GM12878 (cell line): ENCODE data around the gene MAP3K5. TPM values are rescaled to one million over a fixed set of nuclear protein-coding genes. Genes with fewer than 3 reads are reported as not detected.

ENCODE experiments used
- ATAC-seq: fragments of 200-7000 bp; cut with Tn5 transposase; 3 replicates; pipeline ENCODE4 v1.9.1; 2020; ENCODE audit warnings: mild to moderate bottlenecking, moderate library complexity
- BruUV-seq: library from RNA; stranded (reverse); fragments of 400-500 nt; replicated peaks from 2 replicates; lab custom pipeline; 2021; lab: Mats Ljungman, UMichigan
- CTCF ChIA-PET: fragments of 300-600 bp; sonication (Branson Sonifier 250); formaldehyde crosslinking; extraction: SDS; loops from one replicate; lab custom pipeline; 2021; ENCODE audit warnings: inconsistent platforms; lab: Yijun Ruan, JAX
- POLR2A ChIA-PET: fragments of 350-600 bp; formaldehyde crosslinking; extraction: SDS; loops from one replicate; lab custom pipeline; 2021; ENCODE audit warnings: inconsistent platforms; lab: Charles Lee
- RAD21 ChIA-PET: fragments of 300-600 bp; sonication (Branson Sonifier 250); formaldehyde crosslinking; loops from one replicate; lab custom pipeline; 2023; ENCODE audit warnings: antibody characterized with exemption; ENCODE audit not compliant: unreplicated experiment; lab: Charles Lee
- SMC1A ChIA-PET: fragments of 300-600 bp; sonication (Branson Sonifier 250); formaldehyde crosslinking; loops from one replicate; lab custom pipeline; 2023; ENCODE audit not compliant: unreplicated experiment, uncharacterized antibody; lab: Charles Lee
- DNase-seq: peaks from one replicate; pipeline ENCODE4 v3.0.0-alpha.2; 2011; ENCODE audit warnings: low read depth, low spot score
- FAIRE-seq: peaks from 3 replicates; lab custom pipeline; 2011; peaks lifted over from hg19 to GRCh38; lab: Jason Lieb, UNC
- H2AFZ ChIP-seq: 2 replicates; pipeline ENCODE4 v1.6.0; 2011; ENCODE audit warnings: low read depth, low read length, control low read depth; ENCODE audit not compliant: control insufficient read depth
- H3K27ac ChIP-seq: 2 replicates; pipeline ENCODE4 v1.5.1; 2011; ENCODE audit warnings: control low read depth; ENCODE audit not compliant: control insufficient read depth, insufficient read depth
- H3K27me3 ChIP-seq, 2 experiments: replicated peaks in 1 of 2; 2 replicates each; pipeline versions ENCODE4 v1.6.0 to v1.6.1; 2011; ENCODE audit warnings: low read length in 1 of 2; ENCODE audit not compliant: control insufficient read depth in 2 of 2, insufficient read depth in 2 of 2
- H3K36me3 ChIP-seq, 2 experiments: 2 replicates each; pipeline ENCODE4 v1.5.1; 2011; ENCODE audit warnings: low read length in 1 of 2; ENCODE audit not compliant: control insufficient read depth in 2 of 2, insufficient read depth in 2 of 2
- H3K4me1 ChIP-seq: 2 replicates; pipeline ENCODE4 v1.6.1; 2011; ENCODE audit warnings: mild to moderate bottlenecking, low read length, moderate library complexity, mixed read lengths; ENCODE audit not compliant: control insufficient read depth, insufficient read depth
- H3K4me2 ChIP-seq: 2 replicates; pipeline ENCODE4 v1.6.0; 2011; ENCODE audit warnings: control low read depth; ENCODE audit not compliant: control insufficient read depth, insufficient read depth
- H3K4me3 ChIP-seq: fragments of 200-600 bp; sonication (generic); 2 replicates; pipeline ENCODE4 v1.5.1; 2016
- H3K79me2 ChIP-seq: 2 replicates; pipeline ENCODE4 v1.6.0; 2011; ENCODE audit warnings: low read length; ENCODE audit not compliant: control insufficient read depth, insufficient read depth
- H3K9ac ChIP-seq: 2 replicates; pipeline ENCODE4 v1.8.0; 2011; ENCODE audit warnings: low read length, control low read depth, mixed read lengths; ENCODE audit not compliant: control insufficient read depth, insufficient read depth
- H3K9me3 ChIP-seq: replicated peaks from 3 replicates; pipeline ENCODE4 v1.5.1; 2011; ENCODE audit warnings: mild to moderate bottlenecking, low read length; ENCODE audit not compliant: control insufficient read depth, insufficient read depth
- H4K20me1 ChIP-seq: 2 replicates; pipeline ENCODE4 v1.6.0; 2011; ENCODE audit not compliant: control insufficient read depth, insufficient read depth
- ATF7 ChIP-seq: fragments of 450-650 bp; IDR thresholded peaks from 2 replicates; pipeline ENCODE4 v1.6.1; 2016; ENCODE audit warnings: low read depth, mild to moderate bottlenecking
- CHD2 ChIP-seq: IDR thresholded peaks from 2 replicates; pipeline ENCODE4 v1.6.1; 2011; ENCODE audit warnings: low read depth, low read length, improper control_type of control experiment, borderline replicate concordance
- EED ChIP-seq: sonication (generic); IDR thresholded peaks from 2 replicates; pipeline ENCODE4 v1.6.1; 2016; ENCODE audit warnings: antibody characterized with exemption, low read depth
- EZH2 ChIP-seq: IDR thresholded peaks from 2 replicates; pipeline ENCODE4 v1.6.1; 2012; ENCODE audit warnings: low read depth, mild to moderate bottlenecking, control low read depth, inconsistent platforms, low read length, borderline replicate concordance; ENCODE audit not compliant: control insufficient read depth
- HCFC1 ChIP-seq: fragments of 150-350 bp; IDR thresholded peaks from 2 replicates; pipeline ENCODE4 v1.6.1; 2014; ENCODE audit warnings: low read length
- MTA2 ChIP-seq: fragments of 450-650 bp; IDR thresholded peaks from 2 replicates; pipeline ENCODE4 v1.6.1; 2016; ENCODE audit warnings: low read depth, mild to moderate bottlenecking, moderate library complexity
- MTA3 ChIP-seq: IDR thresholded peaks from 2 replicates; pipeline ENCODE4 v1.6.1; 2012; ENCODE audit warnings: low read length, inconsistent platforms, borderline replicate concordance
- NBN ChIP-seq: fragments of 450-650 bp; IDR thresholded peaks from 2 replicates; pipeline ENCODE4 v1.6.1; 2016
- POLR2A ChIP-seq: IDR thresholded peaks from 2 replicates; pipeline ENCODE4 v1.6.1; 2011; ENCODE audit warnings: low read depth, mild to moderate bottlenecking, low read length
- ZBED1 ChIP-seq: IDR thresholded peaks from 2 replicates; pipeline ENCODE4 v1.6.1; 2016; ENCODE audit warnings: borderline replicate concordance
- ZNF217 ChIP-seq: fragments of 450-650 bp; IDR thresholded peaks from 2 replicates; pipeline ENCODE4 v1.6.1; 2017; ENCODE audit warnings: antibody characterized with exemption, mild to moderate bottlenecking
- ZNF274 ChIP-seq: IDR thresholded peaks from one replicate; pipeline ENCODE4 v1.8.0; 2011; ENCODE audit not compliant: insufficient read length, insufficient read depth
- WGBS: methylation state at CpG from one replicate; pipeline ENCODE4 v1.1.6; 2016; ENCODE audit warnings: low lambda C conversion rate; ENCODE audit not compliant: insufficient replicate concordance, insufficient coverage; ENCODE audit errors: missing lambda C conversion rate; 5-methylcytosine and 5-hydroxymethylcytosine counted together
- in situ Hi-C: fragments of 300-500 bp; cut with MboI; formaldehyde crosslinking; loops from 9 replicates; pipeline ENCODE4 v1.14.3; 2018; ENCODE audit warnings: mixed read lengths
- intact Hi-C: fragments of 100-400 bp; cut with micrococcal nuclease; formaldehyde crosslinking; loops from one replicate; pipeline ENCODE4 v1.14.2; 2022; ENCODE audit not compliant: unreplicated experiment
- polyA plus RNA-seq, 11 experiments: library from polyadenylated mRNA; depleted of rRNA in 4 of 11; unstranded in 6 of 11; stranded (reverse) in 5 of 11; fragments of >200 nt; fragmentation: Nextera tagmentation in 4 of 11; fragmentation: Illumina TruSeq in 1 of 11; extraction: Ambion mirVana in 4 of 11; extraction: Trizol in 1 of 11; gene quantifications; 1 replicate in 1 of 11; 2 replicates in 10 of 11; pipeline versions ENCODE4 v1.2.1 to v1.2.3, GENCODE V29; 2011 to 2016; ENCODE audit warnings: inconsistent platforms in 2 of 11, missing spikeins in 2 of 11, low read depth in 1 of 11
- total RNA-seq, 4 experiments: library from RNA; depleted of rRNA in 3 of 4; stranded (reverse); fragments of >200 nt in 3 of 4; fragmentation: Illumina TruSeq in 1 of 4; extraction: Trizol in 1 of 4; gene quantifications; 2 replicates each; pipeline versions ENCODE4 v1.2.1 to v1.2.3, GENCODE V29; 2013 to 2021
- TF ChIP-seq, protein P1 (sequence below): fragments of 450-650 bp; IDR thresholded peaks from 2 replicates; pipeline ENCODE4 v1.6.1; 2017; ENCODE audit warnings: low read depth, mild to moderate bottlenecking, moderate library complexity
- TF ChIP-seq, protein P2 (sequence below): fragments of 450-650 bp; formaldehyde crosslinking; IDR thresholded peaks from 2 replicates; pipeline ENCODE4 v1.5.0; 2022; ENCODE audit warnings: mild to moderate bottlenecking, missing genetic modification characterization
- TF ChIP-seq, protein P3 (sequence below): fragments of 450-650 bp; IDR thresholded peaks from 2 replicates; pipeline ENCODE4 v1.6.1; 2016; ENCODE audit warnings: mild to moderate bottlenecking
- TF ChIP-seq, protein P4 (sequence below): IDR thresholded peaks from 2 replicates; pipeline ENCODE4 v1.6.1; 2011; ENCODE audit warnings: low read depth, low read length, improper control_type of control experiment, borderline replicate concordance

Gene MAP3K5
- total and polyA plus RNA-seq, 10 of the 15 experiments (the other 5 are each of a cell fraction or from before 2014, with no cell fraction given), result 5.4 to 34.3 (median 26.4) TPM

DNA sequence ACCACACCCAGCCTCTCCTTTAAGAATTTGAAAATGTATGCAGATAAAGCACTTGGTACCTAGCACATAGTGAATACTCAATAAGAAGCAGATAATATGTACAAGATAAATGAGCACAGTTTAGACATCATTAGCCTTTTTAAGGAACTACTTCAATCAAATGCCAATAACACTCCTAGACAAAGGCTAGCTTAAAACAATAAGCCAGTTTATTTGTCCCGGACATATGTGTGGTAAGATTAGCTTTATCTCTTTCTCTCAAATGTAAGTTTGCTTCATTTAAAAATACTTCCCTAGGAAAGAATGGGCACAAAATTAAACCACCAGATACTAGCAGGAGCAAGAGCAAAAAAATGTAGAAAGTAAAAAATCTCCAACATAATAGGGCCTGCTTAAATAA is 73.8 kb downstream of the MAP3K5 start (continued):
- TF ChIP-seq, protein P1, sequence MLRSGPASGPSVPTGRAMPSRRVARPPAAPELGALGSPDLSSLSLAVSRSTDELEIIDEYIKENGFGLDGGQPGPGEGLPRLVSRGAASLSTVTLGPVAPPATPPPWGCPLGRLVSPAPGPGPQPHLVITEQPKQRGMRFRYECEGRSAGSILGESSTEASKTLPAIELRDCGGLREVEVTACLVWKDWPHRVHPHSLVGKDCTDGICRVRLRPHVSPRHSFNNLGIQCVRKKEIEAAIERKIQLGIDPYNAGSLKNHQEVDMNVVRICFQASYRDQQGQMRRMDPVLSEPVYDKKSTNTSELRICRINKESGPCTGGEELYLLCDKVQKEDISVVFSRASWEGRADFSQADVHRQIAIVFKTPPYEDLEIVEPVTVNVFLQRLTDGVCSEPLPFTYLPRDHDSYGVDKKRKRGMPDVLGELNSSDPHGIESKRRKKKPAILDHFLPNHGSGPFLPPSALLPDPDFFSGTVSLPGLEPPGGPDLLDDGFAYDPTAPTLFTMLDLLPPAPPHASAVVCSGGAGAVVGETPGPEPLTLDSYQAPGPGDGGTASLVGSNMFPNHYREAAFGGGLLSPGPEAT, result no peak
- no peak for TF ChIP-seq EZH2
- no peak for TF ChIP-seq ATF7
- no peak for TF ChIP-seq ZBED1
- no peak for TF ChIP-seq MTA3
- no peak for TF ChIP-seq NBN
- no peak for TF ChIP-seq POLR2A
- TF ChIP-seq, protein P2, sequence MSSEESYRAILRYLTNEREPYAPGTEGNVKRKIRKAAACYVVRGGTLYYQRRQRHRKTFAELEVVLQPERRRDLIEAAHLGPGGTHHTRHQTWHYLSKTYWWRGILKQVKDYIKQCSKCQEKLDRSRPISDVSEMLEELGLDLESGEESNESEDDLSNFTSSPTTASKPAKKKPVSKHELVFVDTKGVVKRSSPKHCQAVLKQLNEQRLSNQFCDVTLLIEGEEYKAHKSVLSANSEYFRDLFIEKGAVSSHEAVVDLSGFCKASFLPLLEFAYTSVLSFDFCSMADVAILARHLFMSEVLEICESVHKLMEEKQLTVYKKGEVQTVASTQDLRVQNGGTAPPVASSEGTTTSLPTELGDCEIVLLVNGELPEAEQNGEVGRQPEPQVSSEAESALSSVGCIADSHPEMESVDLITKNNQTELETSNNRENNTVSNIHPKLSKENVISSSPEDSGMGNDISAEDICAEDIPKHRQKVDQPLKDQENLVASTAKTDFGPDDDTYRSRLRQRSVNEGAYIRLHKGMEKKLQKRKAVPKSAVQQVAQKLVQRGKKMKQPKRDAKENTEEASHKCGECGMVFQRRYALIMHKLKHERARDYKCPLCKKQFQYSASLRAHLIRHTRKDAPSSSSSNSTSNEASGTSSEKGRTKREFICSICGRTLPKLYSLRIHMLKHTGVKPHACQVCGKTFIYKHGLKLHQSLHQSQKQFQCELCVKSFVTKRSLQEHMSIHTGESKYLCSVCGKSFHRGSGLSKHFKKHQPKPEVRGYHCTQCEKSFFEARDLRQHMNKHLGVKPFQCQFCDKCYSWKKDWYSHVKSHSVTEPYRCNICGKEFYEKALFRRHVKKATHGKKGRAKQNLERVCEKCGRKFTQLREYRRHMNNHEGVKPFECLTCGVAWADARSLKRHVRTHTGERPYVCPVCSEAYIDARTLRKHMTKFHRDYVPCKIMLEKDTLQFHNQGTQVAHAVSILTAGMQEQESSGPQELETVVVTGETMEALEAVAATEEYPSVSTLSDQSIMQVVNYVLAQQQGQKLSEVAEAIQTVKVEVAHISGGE, result no peak

DNA sequence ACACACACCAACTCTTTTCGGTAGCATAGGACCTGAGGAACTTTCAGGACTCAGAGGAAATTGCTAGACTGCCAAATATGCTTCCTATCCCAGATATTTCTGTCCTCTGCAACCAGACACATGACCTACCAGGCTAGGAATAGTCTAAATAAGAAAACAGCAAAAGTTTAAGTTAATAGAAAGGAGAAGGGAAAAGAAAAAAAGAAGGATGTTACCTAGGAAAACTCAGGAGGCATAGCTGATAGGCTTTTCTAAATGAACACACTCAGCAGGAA is 74.6 kb downstream of the MAP3K5 start:
- Histone ChIP-seq H3K27ac (peak overlapping the region; percentile 97), H3K79me2 (peaks cover 83% of the 10 kb centered on the region), H3K4me3 (peak overlapping the region; percentile 49), H3K4me2 (peak overlapping the region; percentile 92), H3K4me1 (peaks cover 41% of the 10 kb centered on the region), H3K36me3 (peaks cover 0 to 15% of the 10 kb centered on the region in 2 experiments; a peak in 3 of 4 replicates), H3K27me3 (no peaks in the 10 kb centered on the region), H2AFZ (no peak overlapping the region), H3K9ac (peak overlapping the region; percentile 11), H4K20me1 (no peaks in the 10 kb centered on the region), H3K9me3 (peaks cover 3% of the 10 kb centered on the region; the same call in 2 of the 3 replicates)
- 4% methylated on average over 1 of the region's 1 CpG for WGBS
- intact Hi-C loops (no loop called here), in situ Hi-C loops (loop anchor here (5.0 kb wide), 1 partner anchor 70 kb away; no protein-coding TSS in a partner anchor)
- ATAC-seq, result peak; percentile 2; the same call in 2 of the 3 replicates
- FAIRE-seq, result no peak
- ChIA-PET CTCF (interaction anchor here (0.6 to 7.9 kb wide), 13 partner anchors 9 to 1623 kb away, joined by 3 to 136 read pairs (median 10); partner anchors contain the start of gene MAP3K5), SMC1A (interaction anchor here (1.0 to 20.2 kb wide), 17 partner anchors 8 to 124 kb away, joined by 3 to 446 read pairs (median 10); partner anchors contain the start of gene MAP3K5), POLR2A (interaction anchor here (0.5 to 10.5 kb wide), 9 partner anchors 11 to 73 kb away, joined by 3 to 265 read pairs (median 6); partner anchors contain the start of gene MAP3K5), RAD21 (interaction anchor here (0.9 to 14.4 kb wide), 14 partner anchors 12 to 72 kb away, joined by 3 to 405 read pairs (median 23); partner anchors contain the start of gene MAP3K5)
- DNase-seq, result no peak
- no TSS peak for BruUV-seq
- TF ChIP-seq CHD2 (no peak), EED (0 out of 2 replicates have a peak, but pooled peaks have one; percentile 33), MTA2 (no peak), ZNF217 (no peak), HCFC1 (no peak), ZNF274 (no peak)
- TF ChIP-seq, protein P3, sequence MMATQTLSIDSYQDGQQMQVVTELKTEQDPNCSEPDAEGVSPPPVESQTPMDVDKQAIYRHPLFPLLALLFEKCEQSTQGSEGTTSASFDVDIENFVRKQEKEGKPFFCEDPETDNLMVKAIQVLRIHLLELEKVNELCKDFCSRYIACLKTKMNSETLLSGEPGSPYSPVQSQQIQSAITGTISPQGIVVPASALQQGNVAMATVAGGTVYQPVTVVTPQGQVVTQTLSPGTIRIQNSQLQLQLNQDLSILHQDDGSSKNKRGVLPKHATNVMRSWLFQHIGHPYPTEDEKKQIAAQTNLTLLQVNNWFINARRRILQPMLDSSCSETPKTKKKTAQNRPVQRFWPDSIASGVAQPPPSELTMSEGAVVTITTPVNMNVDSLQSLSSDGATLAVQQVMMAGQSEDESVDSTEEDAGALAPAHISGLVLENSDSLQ, result no peak
- TF ChIP-seq, protein P4, sequence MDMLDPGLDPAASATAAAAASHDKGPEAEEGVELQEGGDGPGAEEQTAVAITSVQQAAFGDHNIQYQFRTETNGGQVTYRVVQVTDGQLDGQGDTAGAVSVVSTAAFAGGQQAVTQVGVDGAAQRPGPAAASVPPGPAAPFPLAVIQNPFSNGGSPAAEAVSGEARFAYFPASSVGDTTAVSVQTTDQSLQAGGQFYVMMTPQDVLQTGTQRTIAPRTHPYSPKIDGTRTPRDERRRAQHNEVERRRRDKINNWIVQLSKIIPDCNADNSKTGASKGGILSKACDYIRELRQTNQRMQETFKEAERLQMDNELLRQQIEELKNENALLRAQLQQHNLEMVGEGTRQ, result no peak
